Endodermal cell (in vitro differentiated cells): ENCODE measurements around the gene LGALS12. TPM values are rescaled to one million over a fixed set of nuclear protein-coding genes. Genes with fewer than 3 reads are reported as not detected.

Source experiments
- DNase-seq: peaks from one replicate; pipeline ENCODE4 v3.0.0-alpha.2; 2017
- H3K27ac ChIP-seq: 2 replicates; pipeline ENCODE4 v1.5.1; 2013; ENCODE audit warnings: mild to moderate bottlenecking, low read depth, low read length, moderate library complexity
- H3K27me3 ChIP-seq: 2 replicates; pipeline ENCODE4 v1.6.1; 2013; ENCODE audit warnings: mild to moderate bottlenecking, low read length, moderate library complexity; ENCODE audit not compliant: insufficient read depth, control insufficient read depth, poor library complexity, severe bottlenecking
- H3K36me3 ChIP-seq: 2 replicates; pipeline ENCODE4 v1.7.0; 2013; ENCODE audit warnings: mild to moderate bottlenecking, low read length, moderate library complexity; ENCODE audit not compliant: control insufficient read depth, insufficient read depth
- H3K4me1 ChIP-seq: one replicate; pipeline ENCODE4 v1.7.0; 2013; ENCODE audit warnings: low read length; ENCODE audit not compliant: control insufficient read depth, insufficient read depth
- H3K4me3 ChIP-seq: 2 replicates; pipeline ENCODE4 v1.5.1; 2013; ENCODE audit warnings: mild to moderate bottlenecking, low read length, moderate library complexity
- H3K9ac ChIP-seq: 2 replicates; pipeline ENCODE4 v1.6.1; 2013; ENCODE audit warnings: mild to moderate bottlenecking, low read length, moderate library complexity; ENCODE audit not compliant: poor library complexity, severe bottlenecking; ENCODE audit errors: extremely low read depth
- H3K9me3 ChIP-seq: 2 replicates; pipeline ENCODE4 v1.6.1; 2013; ENCODE audit warnings: mild to moderate bottlenecking, low read length, moderate library complexity; ENCODE audit not compliant: control insufficient read depth
- H3K27ac Mint-ChIP-seq: 2 replicates; pipeline ENCODE4 v1.8.0; 2020; ENCODE audit warnings: mixed read lengths
- H3K27me3 Mint-ChIP-seq: 2 replicates; pipeline ENCODE4 v1.8.0; 2021; ENCODE audit warnings: mild to moderate bottlenecking, mixed read lengths; ENCODE audit not compliant: insufficient read depth
- H3K36me3 Mint-ChIP-seq: 2 replicates; pipeline ENCODE4 v1.8.0; 2020; ENCODE audit warnings: low read depth, mixed read lengths
- H3K4me1 Mint-ChIP-seq: 2 replicates; pipeline ENCODE4 v1.8.0; 2020; ENCODE audit warnings: mixed read lengths
- H3K4me3 Mint-ChIP-seq: 2 replicates; pipeline ENCODE4 v1.8.0; 2020; ENCODE audit warnings: mild to moderate bottlenecking, moderate library complexity, mixed read lengths
- H3K9me3 Mint-ChIP-seq: 2 replicates; pipeline ENCODE4 v1.8.0; 2020; ENCODE audit warnings: mild to moderate bottlenecking, mixed read lengths
- WGBS, 2 experiments: methylation state at CpG; one replicate each; pipeline versions ENCODE4 v1.1.5 to v1.1.7; 2013; ENCODE audit warnings: missing lambda C conversion rate in 2 of 2, mixed read lengths in 1 of 2; ENCODE audit not compliant: insufficient coverage in 1 of 2, insufficient read length in 1 of 2; 5-methylcytosine and 5-hydroxymethylcytosine counted together
- total RNA-seq, 2 donors: library from RNA; stranded (reverse); fragmentation: NEBNext Ultra II Directional in 1 of 2; extraction: Animal tissue kit (Norgen Biotek cat#: 25700) in 1 of 2; gene quantifications; 2 replicates in 1 of 2; 3 replicates in 1 of 2; pipeline ENCODE4 v1.2.1, GENCODE V29; 2021
- TF ChIP-seq, protein P1 (sequence below): fragments of 200-600 bp; sonication (generic); conservative IDR thresholded peaks from 2 replicates; pipeline ENCODE4 v1.5.0; 2021; ENCODE audit warnings: antibody characterized with exemption, mild to moderate bottlenecking

LGALS12 gene
- total RNA-seq, 2 donors from 2014 or later: 6.7 to 15.9 TPM

DNA sequence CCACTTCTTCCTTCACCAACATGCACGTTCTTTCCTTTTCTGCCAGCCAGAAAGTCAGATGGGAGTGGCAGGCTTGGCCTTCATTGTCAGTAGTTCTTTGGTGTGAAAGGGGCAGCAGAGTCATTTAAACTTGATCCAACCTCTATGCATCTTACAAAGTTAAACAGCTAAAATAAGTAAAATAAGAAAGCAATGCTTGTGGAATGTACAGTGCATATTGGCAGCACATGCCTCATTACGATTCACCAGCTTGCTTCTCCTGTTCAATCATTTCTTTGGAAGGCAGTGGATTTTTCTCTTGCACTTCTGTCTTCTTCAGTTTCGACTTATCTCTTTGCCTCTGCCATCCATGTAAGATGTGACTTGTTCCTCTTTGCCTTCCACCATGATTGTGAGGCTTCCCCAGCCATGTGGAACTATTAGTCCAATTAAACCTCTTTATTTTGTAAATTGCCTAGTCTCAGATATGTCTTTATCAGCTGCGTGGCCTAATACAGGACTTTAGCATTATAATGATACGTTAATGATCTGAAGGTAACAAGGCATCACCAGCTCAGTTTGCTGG lies 14.8 kb downstream of the LGALS12 start:
- peaks cover 62% of the 10 kb centered on the region for H3K9me3 Mint-ChIP-seq
- 92 to 98% methylated on average over 4 to 5 of the region's 5 CpGs for WGBS, 2 experiments

DNA sequence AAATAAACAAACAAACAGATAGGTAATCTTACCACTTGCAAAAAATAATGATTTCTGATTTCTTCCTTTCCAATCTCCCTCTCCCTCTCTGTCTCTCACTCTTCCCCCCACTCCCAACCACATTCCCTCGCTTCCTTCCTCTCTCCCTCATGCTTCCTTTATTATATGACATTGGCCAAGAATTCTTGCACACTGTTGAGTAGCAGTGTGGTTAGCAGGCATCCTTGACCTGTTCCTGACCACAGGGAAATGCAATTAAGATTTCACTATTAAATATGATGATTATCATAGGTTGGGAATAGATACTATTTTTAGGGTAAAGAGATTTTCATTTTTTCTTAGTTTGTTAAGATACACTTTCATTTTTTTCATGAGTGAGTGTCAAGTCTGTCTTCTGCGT lies 16.0 kb downstream of the LGALS12 start:
- no peak overlapping the region for H3K4me3 Mint-ChIP-seq
- no peak for DNase-seq
- H3K36me3 Mint-ChIP-seq: peaks cover 46% of the 10 kb centered on the region
- H3K27me3 Mint-ChIP-seq: no peaks in the 10 kb centered on the region
- H3K4me3 ChIP-seq: no peak overlapping the region
- no peaks in the 10 kb centered on the region for H3K4me1 ChIP-seq
- peaks cover 52% of the 10 kb centered on the region for H3K9me3 ChIP-seq
- peaks cover 65% of the 10 kb centered on the region for H3K9me3 Mint-ChIP-seq
- no peak overlapping the region for H3K27ac Mint-ChIP-seq
- no peaks in the 10 kb centered on the region for H3K27me3 ChIP-seq
- 100% methylated on average over 1 of the region's 2 CpGs for WGBS, 2 experiments
- TF ChIP-seq, protein P1, sequence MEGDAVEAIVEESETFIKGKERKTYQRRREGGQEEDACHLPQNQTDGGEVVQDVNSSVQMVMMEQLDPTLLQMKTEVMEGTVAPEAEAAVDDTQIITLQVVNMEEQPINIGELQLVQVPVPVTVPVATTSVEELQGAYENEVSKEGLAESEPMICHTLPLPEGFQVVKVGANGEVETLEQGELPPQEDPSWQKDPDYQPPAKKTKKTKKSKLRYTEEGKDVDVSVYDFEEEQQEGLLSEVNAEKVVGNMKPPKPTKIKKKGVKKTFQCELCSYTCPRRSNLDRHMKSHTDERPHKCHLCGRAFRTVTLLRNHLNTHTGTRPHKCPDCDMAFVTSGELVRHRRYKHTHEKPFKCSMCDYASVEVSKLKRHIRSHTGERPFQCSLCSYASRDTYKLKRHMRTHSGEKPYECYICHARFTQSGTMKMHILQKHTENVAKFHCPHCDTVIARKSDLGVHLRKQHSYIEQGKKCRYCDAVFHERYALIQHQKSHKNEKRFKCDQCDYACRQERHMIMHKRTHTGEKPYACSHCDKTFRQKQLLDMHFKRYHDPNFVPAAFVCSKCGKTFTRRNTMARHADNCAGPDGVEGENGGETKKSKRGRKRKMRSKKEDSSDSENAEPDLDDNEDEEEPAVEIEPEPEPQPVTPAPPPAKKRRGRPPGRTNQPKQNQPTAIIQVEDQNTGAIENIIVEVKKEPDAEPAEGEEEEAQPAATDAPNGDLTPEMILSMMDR: no peak
- H3K36me3 ChIP-seq: no peaks in the 10 kb centered on the region
- H3K9ac ChIP-seq: no peak overlapping the region
- no peaks in the 10 kb centered on the region for H3K4me1 Mint-ChIP-seq
- H3K27ac ChIP-seq: no peak overlapping the region

More for the DNA sequence above, 14.8 kb downstream of the LGALS12 start:
- Histone ChIP-seq H3K9ac (no peak overlapping the region), H3K27ac (no peak overlapping the region), H3K4me1 (no peaks in the 10 kb centered on the region), H3K27me3 (no peaks in the 10 kb centered on the region), H3K36me3 (no peaks in the 10 kb centered on the region), H3K4me3 (peak overlapping the region; percentile 61), H3K9me3 (peaks cover 52% of the 10 kb centered on the region)
- Mint-ChIP-seq H3K4me3 (no peak overlapping the region), H3K4me1 (no peaks in the 10 kb centered on the region), H3K36me3 (peaks cover 44% of the 10 kb centered on the region), H3K27me3 (no peaks in the 10 kb centered on the region), H3K27ac (no peak overlapping the region)
- no peak for DNase-seq
- TF ChIP-seq, protein P1: no peak

DNA sequence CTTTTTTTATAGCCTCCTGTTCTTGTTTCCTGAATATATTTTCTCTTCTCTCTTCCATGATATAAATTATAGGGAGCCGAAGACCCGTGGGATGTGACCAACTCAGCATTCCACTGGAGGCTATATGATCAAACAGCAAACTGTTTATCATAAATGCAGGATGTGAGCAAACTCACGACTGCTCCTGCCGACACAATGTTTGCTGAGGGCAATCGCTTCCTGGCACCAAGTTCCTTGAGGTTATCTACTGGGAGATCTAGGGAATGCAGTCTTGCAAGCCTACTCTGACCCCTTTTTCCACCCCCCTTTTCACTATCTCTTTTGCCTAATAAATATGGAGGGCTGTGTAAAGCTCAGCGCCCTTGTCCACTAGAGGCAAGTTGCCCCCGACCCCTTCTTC lies 17.3 kb downstream of the LGALS12 start:
- Histone ChIP-seq H3K27me3 (no peaks in the 10 kb centered on the region), H3K36me3 (no peaks in the 10 kb centered on the region), H3K4me1 (no peaks in the 10 kb centered on the region), H3K9ac (no peak overlapping the region), H3K4me3 (peak overlapping the region; percentile 50), H3K27ac (no peak overlapping the region), H3K9me3 (peaks cover 52% of the 10 kb centered on the region)
- H3K4me3 Mint-ChIP-seq: no peak overlapping the region
- H3K27ac Mint-ChIP-seq: no peak overlapping the region
- TF ChIP-seq, protein P1: no peak
- no peaks in the 10 kb centered on the region for H3K27me3 Mint-ChIP-seq
- peaks cover 37% of the 10 kb centered on the region for H3K36me3 Mint-ChIP-seq
- peaks cover 8% of the 10 kb centered on the region for H3K4me1 Mint-ChIP-seq
- no peak for DNase-seq
- WGBS, 2 experiments: 93 to 97% methylated on average over 7 of the region's 7 CpGs
- H3K9me3 Mint-ChIP-seq: peaks cover 62% of the 10 kb centered on the region
